Subcutaneous adipose tissue (tissue), 4 donors: ENCODE results near the gene MYH11. TPM values are rescaled to one million over a fixed set of nuclear protein-coding genes. Genes with fewer than 3 reads are reported as not detected.

Experiments used
- total RNA-seq, 4 donors: library from RNA; depleted of rRNA; stranded (reverse); fragments of >200 nt; gene quantifications; one replicate each; pipeline ENCODE4 v1.1.0, GENCODE V29; 2016
- TF ChIP-seq, protein P1 (sequence below): fragments of 450-650 bp; IDR thresholded peaks from one replicate; pipeline ENCODE4 v1.5.1; 2016; ENCODE audit warnings: low read depth, mild to moderate bottlenecking, control low read depth, antibody characterized with exemption, moderate library complexity

MYH11 gene
- total RNA-seq, 4 donors from 2014 or later: 9.5 to 43.7 (median 23.0) TPM

DNA sequence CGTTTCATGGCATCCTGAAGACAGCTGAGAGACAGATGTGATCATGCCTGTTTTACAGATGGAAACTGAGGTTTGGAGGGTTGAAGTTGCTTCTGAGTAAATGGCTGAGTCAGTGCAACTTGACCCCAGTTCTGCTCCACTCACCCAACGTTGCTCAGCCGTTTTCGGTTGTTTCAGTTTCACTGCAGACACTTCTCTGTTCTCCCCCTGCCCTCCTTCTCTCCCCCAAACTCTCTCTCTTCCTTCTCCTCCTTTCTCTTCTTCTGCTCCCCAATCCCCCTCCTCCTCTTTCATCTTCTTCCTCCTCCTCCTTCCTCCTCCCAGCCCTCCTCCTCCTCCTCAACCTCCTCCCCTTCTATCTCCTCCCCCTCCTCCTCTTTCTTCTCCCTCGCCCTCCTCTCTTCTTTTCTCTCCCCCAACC lies 41.0 kb upstream of the MYH11 start:
- TF ChIP-seq, protein P1, sequence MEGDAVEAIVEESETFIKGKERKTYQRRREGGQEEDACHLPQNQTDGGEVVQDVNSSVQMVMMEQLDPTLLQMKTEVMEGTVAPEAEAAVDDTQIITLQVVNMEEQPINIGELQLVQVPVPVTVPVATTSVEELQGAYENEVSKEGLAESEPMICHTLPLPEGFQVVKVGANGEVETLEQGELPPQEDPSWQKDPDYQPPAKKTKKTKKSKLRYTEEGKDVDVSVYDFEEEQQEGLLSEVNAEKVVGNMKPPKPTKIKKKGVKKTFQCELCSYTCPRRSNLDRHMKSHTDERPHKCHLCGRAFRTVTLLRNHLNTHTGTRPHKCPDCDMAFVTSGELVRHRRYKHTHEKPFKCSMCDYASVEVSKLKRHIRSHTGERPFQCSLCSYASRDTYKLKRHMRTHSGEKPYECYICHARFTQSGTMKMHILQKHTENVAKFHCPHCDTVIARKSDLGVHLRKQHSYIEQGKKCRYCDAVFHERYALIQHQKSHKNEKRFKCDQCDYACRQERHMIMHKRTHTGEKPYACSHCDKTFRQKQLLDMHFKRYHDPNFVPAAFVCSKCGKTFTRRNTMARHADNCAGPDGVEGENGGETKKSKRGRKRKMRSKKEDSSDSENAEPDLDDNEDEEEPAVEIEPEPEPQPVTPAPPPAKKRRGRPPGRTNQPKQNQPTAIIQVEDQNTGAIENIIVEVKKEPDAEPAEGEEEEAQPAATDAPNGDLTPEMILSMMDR: no peak

DNA sequence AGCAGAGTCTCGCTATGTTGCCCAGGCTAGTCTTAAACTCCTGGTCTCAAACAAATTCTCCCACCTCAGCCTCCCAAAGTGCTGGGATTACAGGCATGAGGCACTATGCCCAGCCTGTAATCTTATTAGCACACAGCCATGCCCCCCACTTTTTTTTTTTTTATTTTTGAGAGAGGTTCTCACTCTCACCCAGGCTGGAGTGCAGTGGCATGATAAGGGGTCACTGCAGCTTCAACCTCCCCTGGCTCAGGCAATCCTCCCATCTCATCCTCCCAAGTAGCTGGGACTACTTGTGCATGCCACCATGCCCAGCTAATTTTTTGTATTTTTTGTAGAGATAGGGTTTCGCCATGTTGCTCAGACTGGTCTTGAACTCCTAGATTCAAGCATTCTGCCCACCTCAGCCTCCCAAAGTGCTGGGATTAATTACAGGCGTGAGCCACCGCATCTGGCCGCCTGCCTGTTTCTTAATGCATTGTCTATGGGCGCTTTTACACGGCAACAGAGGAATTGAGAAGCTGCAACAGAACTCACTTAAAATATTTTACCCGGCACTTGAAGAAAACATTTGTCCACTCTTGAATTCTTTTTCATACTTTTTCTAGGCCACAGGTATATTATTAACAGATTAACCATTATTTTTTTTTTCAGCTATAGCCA lies 40.4 kb upstream of the MYH11 start:
- TF ChIP-seq, protein P1: no peak

- TF ChIP-seq, protein P1: no peak
Observed at GRCh38 chr16:15894571-15895374, 37.9 kb upstream of the MYH11 start.

- TF ChIP-seq, protein P1: no peak
Observed at GRCh38 chr16:15891508-15891907, 34.7 kb upstream of the MYH11 start.

DNA sequence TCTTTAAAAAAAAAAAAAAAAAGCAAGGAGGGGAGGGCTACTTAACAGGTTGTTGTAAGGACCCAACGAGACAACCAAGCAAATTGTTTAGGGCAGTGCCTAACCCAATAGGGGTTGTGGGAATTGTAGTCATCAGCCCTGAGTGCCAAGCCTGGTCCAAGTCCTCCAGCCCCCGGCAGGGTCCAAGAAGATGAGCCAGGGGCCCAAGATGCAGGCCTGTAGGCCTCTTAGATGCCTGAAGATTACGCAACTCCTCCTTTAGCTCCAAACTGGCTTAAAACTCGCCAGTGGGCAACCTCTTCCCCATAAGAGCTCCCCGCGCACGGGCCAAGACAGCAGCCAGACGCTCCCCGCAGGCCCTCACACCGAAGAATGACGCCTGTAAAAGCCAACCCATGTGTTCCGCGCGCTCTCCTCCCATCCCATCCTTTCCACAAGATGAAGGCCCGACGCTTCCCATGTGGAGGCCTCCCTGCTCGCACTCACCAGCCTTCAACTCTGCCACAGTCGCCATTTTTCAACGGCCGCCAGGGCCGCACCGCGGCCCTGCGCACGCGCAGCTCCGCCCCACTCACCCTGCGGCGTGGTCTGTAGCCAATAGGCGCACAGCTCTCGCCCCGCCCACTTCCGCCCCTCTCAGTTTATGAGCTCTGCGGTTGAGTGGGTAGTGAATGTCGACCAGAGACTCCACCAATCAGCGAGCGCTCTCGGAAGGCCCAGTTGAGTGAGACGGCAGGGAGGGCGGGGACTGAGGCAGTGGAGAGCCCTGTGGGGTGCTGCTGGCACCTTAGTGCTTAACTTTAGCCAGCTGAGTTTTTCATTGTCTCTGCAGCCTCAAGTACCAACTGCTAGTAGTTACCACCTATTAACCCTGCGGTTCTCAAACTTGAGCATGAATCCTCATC lies 31.5 kb upstream of the MYH11 start, which contains the start of gene CEP20:
TSS of gene CEP20 (minus strand) at position 532 of the 905 bp plus-strand sequence. CDS start at position 514, 18 bp downstream.
- TF ChIP-seq, protein P1: no peak

GRCh38 chr16:15887283-15887682 lies 30.5 kb upstream of the MYH11 start:
- TF ChIP-seq, protein P1: no peak
